Transverse colon (tissue), 4 donors: Measurements from ENCODE around the gene ARHGAP21.

Experiments used
- POLR2AphosphoS5 ChIP-seq, 3 donors: sonication (generic); formaldehyde crosslinking; IDR thresholded peaks; one replicate each; pipeline ENCODE4 v1.6.1; 2016; ENCODE audit warnings: antibody characterized with exemption in 3 of 3
- TF ChIP-seq, protein P1 (sequence below), 5 experiments: fragments of 200-600 bp in 3 of 5; fragments of 450-650 bp in 2 of 5; sonication (generic) in 3 of 5; IDR thresholded peaks; 1 replicate in 2 of 5; 2 replicates in 3 of 5; pipeline ENCODE4 v1.5.1; 2016 to 2017; ENCODE audit warnings: antibody characterized with exemption in 5 of 5, inconsistent platforms in 3 of 5, mild to moderate bottlenecking in 2 of 5, moderate library complexity in 1 of 5

DNA sequence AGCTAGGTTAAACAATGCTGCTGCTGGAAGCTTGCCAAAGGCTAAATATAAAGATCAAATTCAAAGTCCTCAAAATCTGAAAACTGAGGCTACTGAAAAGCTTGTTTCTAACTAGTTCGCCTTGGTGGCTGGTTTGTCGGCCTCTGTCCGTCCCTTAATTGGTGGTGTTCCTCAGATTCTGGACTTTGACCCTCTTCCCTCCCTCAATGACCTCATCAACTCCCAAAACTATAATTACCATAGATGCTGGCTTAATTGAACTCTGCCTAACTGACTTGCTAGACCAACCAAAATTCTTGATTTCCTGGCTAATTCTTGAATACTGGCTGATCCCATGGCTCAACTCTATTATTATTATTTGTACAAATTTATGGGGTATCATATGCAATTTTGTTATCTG lies 15.6 kb downstream of the ARHGAP21 start:
- TF ChIP-seq, protein P1, sequence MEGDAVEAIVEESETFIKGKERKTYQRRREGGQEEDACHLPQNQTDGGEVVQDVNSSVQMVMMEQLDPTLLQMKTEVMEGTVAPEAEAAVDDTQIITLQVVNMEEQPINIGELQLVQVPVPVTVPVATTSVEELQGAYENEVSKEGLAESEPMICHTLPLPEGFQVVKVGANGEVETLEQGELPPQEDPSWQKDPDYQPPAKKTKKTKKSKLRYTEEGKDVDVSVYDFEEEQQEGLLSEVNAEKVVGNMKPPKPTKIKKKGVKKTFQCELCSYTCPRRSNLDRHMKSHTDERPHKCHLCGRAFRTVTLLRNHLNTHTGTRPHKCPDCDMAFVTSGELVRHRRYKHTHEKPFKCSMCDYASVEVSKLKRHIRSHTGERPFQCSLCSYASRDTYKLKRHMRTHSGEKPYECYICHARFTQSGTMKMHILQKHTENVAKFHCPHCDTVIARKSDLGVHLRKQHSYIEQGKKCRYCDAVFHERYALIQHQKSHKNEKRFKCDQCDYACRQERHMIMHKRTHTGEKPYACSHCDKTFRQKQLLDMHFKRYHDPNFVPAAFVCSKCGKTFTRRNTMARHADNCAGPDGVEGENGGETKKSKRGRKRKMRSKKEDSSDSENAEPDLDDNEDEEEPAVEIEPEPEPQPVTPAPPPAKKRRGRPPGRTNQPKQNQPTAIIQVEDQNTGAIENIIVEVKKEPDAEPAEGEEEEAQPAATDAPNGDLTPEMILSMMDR (IDR thresholded peaks at IDR 0.05): no peak
- TF ChIP-seq POLR2AphosphoS5 (IDR thresholded peaks at IDR 0.05): no peak
